Ovary (tissue), 9 donors: ENCODE data around the gene SPAG5. TPM values are rescaled to one million over a fixed set of nuclear protein-coding genes. Genes with fewer than 3 reads are reported as not detected.
A peak's percentile ranks its signal among the peaks of the same experiment; 100 is the strongest.

Experiments
- DNase-seq, 5 donors: peaks; one replicate each; pipeline ENCODE4 v3.0.0-alpha.2; 2019 to 2020
- H3K27ac ChIP-seq, 2 donors: fragments of 200-600 bp; one replicate each; pipeline versions ENCODE4 v1.5.1 to v1.8.0; 2019 to 2022
- H3K27me3 ChIP-seq: fragments of 200-600 bp; one replicate; pipeline ENCODE4 v1.8.0; 2022
- H3K36me3 ChIP-seq: fragments of 200-600 bp; sonication (generic); one replicate; pipeline ENCODE4 v1.5.1; 2019
- H3K4me1 ChIP-seq: one replicate; pipeline ENCODE4 v1.8.1; 2013; ENCODE audit warnings: mild to moderate bottlenecking, moderate library complexity; ENCODE audit not compliant: insufficient read depth
- H3K4me3 ChIP-seq: fragments of 200-600 bp; sonication (generic); one replicate; pipeline ENCODE4 v1.5.1; 2017
- H3K9me3 ChIP-seq, 2 donors: fragments of 200-600 bp in 1 of 2; sonication (generic) in 1 of 2; one replicate each; pipeline versions ENCODE4 v1.5.1 to v1.8.1; 2013 to 2019; ENCODE audit warnings: mild to moderate bottlenecking in 1 of 2, moderate library complexity in 1 of 2
- EP300 ChIP-seq: sonication (generic); formaldehyde crosslinking; IDR thresholded peaks from one replicate; pipeline ENCODE4 v1.6.1; 2017; ENCODE audit warnings: antibody characterized with exemption
- POLR2A ChIP-seq: fragments of 450-650 bp; IDR thresholded peaks from one replicate; pipeline ENCODE4 v1.6.1; 2017; ENCODE audit warnings: antibody characterized with exemption, mild to moderate bottlenecking, moderate library complexity
- WGBS, 3 donors: extraction: QIAGEN DNeasy Blood & Tissue Kit in 1 of 3; methylation state at CpG; one replicate each; pipeline versions ENCODE4 v1.1.5 to v1.1.7; 2013 to 2017; 5-methylcytosine and 5-hydroxymethylcytosine counted together
- intact Hi-C, 4 donors: fragments of 100-400 bp; cut with DNase I; formaldehyde crosslinking; loops; one replicate each; pipeline versions ENCODE4 v1.11.0 to v1.15.1; 2022 to 2023
- polyA plus RNA-seq, 2 donors: library from polyadenylated mRNA; stranded (reverse); fragments of 200-250 nt in 1 of 2; fragments of 350-450 nt in 1 of 2; fragmentation: Illumina TruSeq in 1 of 2; extraction: RNeasy Lipid Tissue Mini Kit (QIAGEN cat#74804) in 1 of 2; gene quantifications; one replicate each; pipeline ENCODE4 v1.2.3, GENCODE V29; 2013 to 2014
- total RNA-seq, 7 donors: library from RNA; depleted of rRNA in 2 of 7; stranded (reverse); fragments of >200 nt in 2 of 7; fragmentation: NEBNext Ultra II Directional in 3 of 7; extraction: Animal tissue kit (Norgen Biotek cat#: 25700) in 3 of 7; gene quantifications; one replicate each; pipeline versions ENCODE4 v1.1.0 to v1.2.4, GENCODE V29; 2016 to 2023
- TF ChIP-seq, protein P1 (sequence below), 3 donors: fragments of 450-650 bp in 2 of 3; fragments of 200-600 bp in 1 of 3; IDR thresholded peaks; one replicate each; pipeline versions ENCODE4 v1.5.1 to v1.8.0; 2016 to 2022; ENCODE audit warnings: antibody characterized with exemption in 3 of 3, mild to moderate bottlenecking in 1 of 3
- donor health status: DM: no; HTN: no; CAD: no; lungs with moderate emphysema.
- donor health status: DM: no; HTN: no; CAD: no.
- donor health status: Bipolar disorder and iron deficiency.
- donor health status: DM: yes; HTN: yes; CAD: no.
- donor health status: DM: no; HTN: no; CAD: no.
- donor health status: DM: yes; HTN: yes; CAD: no.

Gene SPAG5
- total and polyA plus RNA-seq, 9 donors, result 2.1 to 5.0 (median 3.3) TPM

DNA sequence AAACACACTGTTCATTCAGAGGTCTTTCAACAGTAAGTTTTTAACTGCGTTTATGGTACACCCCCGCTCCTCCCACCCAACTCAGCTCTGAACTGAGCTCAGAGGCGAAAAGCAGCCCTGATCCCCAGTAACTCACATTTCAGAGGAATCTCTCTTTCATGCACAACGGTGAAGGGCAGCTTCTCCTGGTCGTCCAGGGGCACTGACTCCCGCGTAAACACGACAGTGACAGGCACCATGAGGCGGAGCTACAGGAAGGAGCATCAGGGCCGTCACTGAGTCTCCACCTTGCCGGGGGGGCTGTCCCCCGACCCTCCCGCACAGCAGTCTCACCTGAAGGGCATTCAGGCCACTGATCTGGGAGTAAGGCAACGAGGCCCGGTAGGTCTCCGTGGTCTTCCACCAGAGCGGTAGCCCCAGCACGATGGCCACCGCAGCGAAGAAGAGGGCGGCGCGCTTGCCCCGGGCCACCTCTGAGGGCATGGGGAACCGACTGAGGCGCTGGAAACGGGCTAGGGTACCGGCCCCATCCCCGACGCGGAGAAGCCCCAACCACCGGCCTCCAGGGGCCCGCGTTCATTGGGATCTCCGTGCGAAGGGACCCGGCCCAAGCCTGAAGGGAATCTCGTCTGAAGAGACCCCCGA, 28.0 kb downstream of the SPAG5 start:
- H3K27me3 ChIP-seq, result no peaks in the 10 kb centered on the region
- H3K27ac ChIP-seq, result peak overlapping the region; percentile 46 to 75
- H3K9me3 ChIP-seq, result no peaks in the 10 kb centered on the region
- DNase-seq, result peak in 3 of 5 donors; percentile 40 to 50 (median 43)
- 0 to 2% (median 1%) methylated on average over 38 to 39 of the region's 39 CpGs for WGBS, 3 donors
- TF ChIP-seq, protein P1, sequence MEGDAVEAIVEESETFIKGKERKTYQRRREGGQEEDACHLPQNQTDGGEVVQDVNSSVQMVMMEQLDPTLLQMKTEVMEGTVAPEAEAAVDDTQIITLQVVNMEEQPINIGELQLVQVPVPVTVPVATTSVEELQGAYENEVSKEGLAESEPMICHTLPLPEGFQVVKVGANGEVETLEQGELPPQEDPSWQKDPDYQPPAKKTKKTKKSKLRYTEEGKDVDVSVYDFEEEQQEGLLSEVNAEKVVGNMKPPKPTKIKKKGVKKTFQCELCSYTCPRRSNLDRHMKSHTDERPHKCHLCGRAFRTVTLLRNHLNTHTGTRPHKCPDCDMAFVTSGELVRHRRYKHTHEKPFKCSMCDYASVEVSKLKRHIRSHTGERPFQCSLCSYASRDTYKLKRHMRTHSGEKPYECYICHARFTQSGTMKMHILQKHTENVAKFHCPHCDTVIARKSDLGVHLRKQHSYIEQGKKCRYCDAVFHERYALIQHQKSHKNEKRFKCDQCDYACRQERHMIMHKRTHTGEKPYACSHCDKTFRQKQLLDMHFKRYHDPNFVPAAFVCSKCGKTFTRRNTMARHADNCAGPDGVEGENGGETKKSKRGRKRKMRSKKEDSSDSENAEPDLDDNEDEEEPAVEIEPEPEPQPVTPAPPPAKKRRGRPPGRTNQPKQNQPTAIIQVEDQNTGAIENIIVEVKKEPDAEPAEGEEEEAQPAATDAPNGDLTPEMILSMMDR (IDR thresholded peaks at IDR 0.05), result no peak
- TF ChIP-seq POLR2A (no peak), EP300 (no peak)
- peaks cover 3% of the 10 kb centered on the region for H3K4me1 ChIP-seq
- peak overlapping the region; percentile 82 for H3K4me3 ChIP-seq
- no peaks in the 10 kb centered on the region for H3K36me3 ChIP-seq
- intact Hi-C loops, result no loop called here

DNA sequence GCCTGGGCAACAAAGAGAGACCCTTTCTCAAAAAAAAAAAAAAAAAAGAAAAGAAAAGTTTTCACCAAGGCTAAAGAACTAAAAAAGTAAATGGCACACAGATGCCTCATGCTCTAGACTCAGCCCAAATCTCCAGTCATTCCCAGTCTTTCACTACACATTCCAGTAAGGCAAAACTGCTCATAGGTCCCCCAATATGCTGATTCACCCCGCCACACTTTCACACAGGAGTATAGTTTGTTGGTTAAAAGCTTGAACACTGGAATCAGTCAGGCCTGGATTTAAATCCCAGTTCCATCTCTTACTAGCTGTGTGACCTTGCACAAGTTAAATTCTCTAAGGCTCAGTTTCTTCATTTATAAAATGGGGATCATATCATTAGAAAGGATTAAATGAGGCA, 29.4 kb downstream of the SPAG5 start:
- intact Hi-C loops, result no loop called here
- H3K4me3 ChIP-seq, result no peak overlapping the region
- H3K9me3 ChIP-seq, result no peaks in the 10 kb centered on the region
- WGBS, 3 donors, result 95 to 98% (median 97%) methylated on average over 1 of the region's 1 CpG
- DNase-seq, result no peak
- no peaks in the 10 kb centered on the region for H3K27me3 ChIP-seq
- TF ChIP-seq POLR2A (no peak), EP300 (no peak)
- TF ChIP-seq, protein P1 (IDR thresholded peaks at IDR 0.05), result no peak
- no peak overlapping the region for H3K27ac ChIP-seq
- H3K4me1 ChIP-seq, result peaks cover 3% of the 10 kb centered on the region
- no peaks in the 10 kb centered on the region for H3K36me3 ChIP-seq

DNA sequence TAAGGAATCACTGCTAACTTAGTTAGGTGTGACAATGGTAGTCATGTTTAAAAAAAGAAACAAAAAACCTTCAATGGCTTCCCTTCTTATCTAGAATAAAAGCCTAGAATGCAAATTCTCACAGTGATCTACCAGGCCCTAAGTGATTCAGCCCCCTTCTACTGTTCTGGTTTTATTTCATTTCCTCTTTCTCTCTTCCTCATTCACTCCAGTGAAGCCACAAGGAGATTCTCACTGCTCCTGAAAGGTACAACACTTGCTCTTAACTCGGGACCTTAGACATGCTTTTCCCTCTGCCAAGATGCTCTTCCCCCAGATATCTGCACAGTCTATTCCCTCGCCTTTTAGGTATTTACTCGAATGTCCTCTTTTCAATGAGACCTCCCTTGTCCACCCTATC, 31.2 kb downstream of the SPAG5 start:
- WGBS, 3 donors, result 84 to 88% (median 87%) methylated on average over 3 of the region's 3 CpGs
- intact Hi-C loops, result no loop called here
- H3K27me3 ChIP-seq, result no peaks in the 10 kb centered on the region
- no peaks in the 10 kb centered on the region for H3K36me3 ChIP-seq
- TF ChIP-seq EP300 (no peak), POLR2A (no peak)
- TF ChIP-seq, protein P1 (IDR thresholded peaks at IDR 0.05), result no peak
- H3K4me1 ChIP-seq, result peaks cover 3% of the 10 kb centered on the region
- H3K9me3 ChIP-seq, result no peaks in the 10 kb centered on the region
- no peak overlapping the region for H3K4me3 ChIP-seq
- H3K27ac ChIP-seq, result no peak overlapping the region
- DNase-seq, result no peak

DNA sequence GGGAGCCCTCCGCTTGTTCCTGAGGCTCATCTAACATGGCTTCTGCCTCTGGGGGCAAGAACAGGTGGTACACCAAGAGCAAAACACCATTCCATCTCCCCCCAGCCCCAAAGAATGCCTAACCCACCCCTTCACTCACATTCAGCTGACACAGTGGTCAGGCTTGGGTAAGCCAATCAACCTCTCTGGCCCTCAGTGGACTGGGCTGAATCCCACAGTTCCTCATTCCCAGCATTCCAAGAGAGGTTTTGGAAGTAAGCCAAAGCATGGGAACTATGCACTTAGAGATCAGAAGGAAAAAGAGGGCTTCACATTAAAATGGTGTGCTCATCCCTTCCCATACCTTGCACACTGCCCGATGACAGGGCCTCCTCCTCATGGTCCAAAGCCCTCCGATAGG, 35.4 kb downstream of the SPAG5 start:
- no peak overlapping the region for H3K4me3 ChIP-seq
- no peaks in the 10 kb centered on the region for H3K9me3 ChIP-seq
- H3K27ac ChIP-seq, result no peak overlapping the region
- no peaks in the 10 kb centered on the region for H3K36me3 ChIP-seq
- intact Hi-C loops, result no loop called here
- no peaks in the 10 kb centered on the region for H3K27me3 ChIP-seq
- 71 to 82% (median 77%) methylated on average over 3 of the region's 3 CpGs for WGBS, 3 donors
- no peak for DNase-seq
- TF ChIP-seq POLR2A, result no peak
- TF ChIP-seq EP300, result no peak
- H3K4me1 ChIP-seq, result no peaks in the 10 kb centered on the region

DNA sequence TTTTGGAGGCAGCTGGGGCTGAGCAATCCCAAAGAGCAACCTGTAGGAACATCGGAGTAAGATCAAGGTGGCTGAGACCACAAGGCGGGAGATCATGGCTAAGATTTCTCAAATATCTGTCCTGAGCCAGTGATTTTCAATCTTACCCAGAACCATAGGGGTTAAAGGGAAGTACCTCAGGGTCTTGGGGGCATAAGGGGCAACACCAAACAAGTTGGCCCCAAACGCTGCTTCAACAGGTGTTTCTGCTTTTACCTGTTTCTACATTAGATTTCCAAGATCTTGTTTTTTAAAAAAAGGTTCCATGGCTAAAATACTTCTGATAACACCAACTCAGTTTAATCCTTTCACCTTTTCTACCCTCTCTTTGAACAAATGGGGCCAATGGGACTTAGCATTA, 43.8 kb downstream of the SPAG5 start:
- Histone ChIP-seq H3K27ac (no peak overlapping the region), H3K4me3 (no peak overlapping the region), H3K27me3 (no peaks in the 10 kb centered on the region), H3K36me3 (no peaks in the 10 kb centered on the region), H3K4me1 (peaks cover 6% of the 10 kb centered on the region), H3K9me3 (no peaks in the 10 kb centered on the region)
- 90 to 93% (median 90%) methylated on average over 3 of the region's 3 CpGs for WGBS, 3 donors
- intact Hi-C loops, result loop anchor here in 1 of 4 donors (2.0 kb wide), 1 partner anchor 58 kb away; no protein-coding TSS in a partner anchor
- TF ChIP-seq POLR2A (no peak), EP300 (no peak)
- TF ChIP-seq, protein P1 (IDR thresholded peaks at IDR 0.05), result no peak
- DNase-seq, result no peak
